ENCODE data around the gene FNTB.

DNA sequence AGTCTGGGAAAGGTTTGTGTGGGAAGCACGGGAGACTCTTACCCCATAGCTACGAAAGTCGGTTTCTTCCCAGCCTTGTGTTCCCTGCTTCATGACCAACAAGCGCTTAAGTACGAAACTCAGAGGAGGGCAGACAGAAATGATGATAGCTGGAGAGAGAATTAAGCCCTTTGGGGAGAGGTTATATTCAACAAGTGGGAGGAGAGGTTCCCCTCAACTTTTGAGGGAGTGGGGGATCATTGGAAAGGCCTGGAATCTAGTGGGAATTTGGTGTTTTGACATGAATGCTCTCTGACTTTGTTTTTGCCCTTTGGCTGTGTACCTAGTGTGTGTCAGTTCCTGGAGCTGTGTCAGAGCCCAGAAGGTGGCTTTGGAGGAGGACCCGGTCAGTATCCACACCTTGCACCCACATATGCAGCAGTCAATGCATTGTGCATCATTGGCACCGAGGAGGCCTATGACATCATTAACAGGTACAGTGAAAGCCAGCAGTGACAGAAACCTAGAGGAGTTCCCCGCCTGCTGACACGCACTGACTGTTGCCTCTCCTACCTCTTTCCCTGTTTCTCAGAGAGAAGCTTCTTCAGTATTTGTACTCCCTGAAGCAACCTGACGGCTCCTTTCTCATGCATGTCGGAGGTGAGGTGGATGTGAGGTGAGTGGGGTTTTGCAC, 40.6 kb downstream of the FNTB start:
- TF ChIP-seq FOXJ2 (tag; IDR thresholded peaks at IDR 0.05) (no peak), POLR2AphosphoS5 (IDR thresholded peaks at IDR 0.05; ENCODE audit: control insufficient read depth, insufficient read depth, low read depth, low read length) (no peak), CTCF (IDR thresholded peaks at IDR 0.05 in 2 of 3, conservative IDR thresholded peaks at IDR 0.05 in 1 of 3; ENCODE audit: insufficient read depth in 2 of 3, low read depth in 1 of 3, low read length in 3 of 3) (no peak), AFF4 (CRISPR knock-in tag; IDR thresholded peaks at IDR 0.05) (no peak), MIER1 (IDR thresholded peaks at IDR 0.05; ENCODE audit: low read depth) (no peak), HNRNPL (IDR thresholded peaks at IDR 0.05; ENCODE audit: low read depth, low read length) (no peak), NR2F6 (CRISPR knock-in tag; IDR thresholded peaks at IDR 0.05) (no peak), L3MBTL2 (IDR thresholded peaks at IDR 0.05) (no peak), TCF7L2 (IDR thresholded peaks at IDR 0.05; ENCODE audit: low read depth, low read length) (no peak), SUPT5H (IDR thresholded peaks at IDR 0.05) (no peak), ZNF3 (CRISPR knock-in tag; IDR thresholded peaks at IDR 0.05) (no peak)

Measured in K562 (cell line).